Measurements from ENCODE around the gene FAM168A. TPM values are rescaled to one million over a fixed set of nuclear protein-coding genes. Genes with fewer than 3 reads are reported as not detected.

The FAM168A gene
- total RNA-seq, 4 donors from 2014 or later: 28.8 to 53.5 (median 30.6) TPM

DNA sequence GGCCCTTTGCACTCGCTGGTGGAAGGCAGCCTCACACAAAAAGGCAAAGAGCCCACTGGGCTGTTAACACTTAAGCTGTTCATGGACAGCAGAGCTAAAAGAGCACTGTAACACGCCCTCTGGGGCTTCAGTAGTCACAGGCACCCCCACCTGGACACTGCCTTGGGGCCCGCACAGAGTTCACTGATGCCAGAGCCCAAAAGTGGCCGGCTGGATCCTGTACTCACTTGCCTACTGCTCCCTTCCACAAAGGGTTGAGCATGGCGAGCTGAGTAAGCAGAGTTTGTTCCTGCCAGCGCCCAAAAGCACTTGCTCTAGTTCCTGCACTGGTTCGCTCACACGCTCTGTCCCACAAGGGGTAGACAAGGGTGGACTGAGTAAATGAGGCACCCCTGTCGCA lies 142.9 kb downstream of the FAM168A start:
- TF ChIP-seq POLR2A (IDR thresholded peaks at IDR 0.05): no peak
- TF ChIP-seq, protein P1, sequence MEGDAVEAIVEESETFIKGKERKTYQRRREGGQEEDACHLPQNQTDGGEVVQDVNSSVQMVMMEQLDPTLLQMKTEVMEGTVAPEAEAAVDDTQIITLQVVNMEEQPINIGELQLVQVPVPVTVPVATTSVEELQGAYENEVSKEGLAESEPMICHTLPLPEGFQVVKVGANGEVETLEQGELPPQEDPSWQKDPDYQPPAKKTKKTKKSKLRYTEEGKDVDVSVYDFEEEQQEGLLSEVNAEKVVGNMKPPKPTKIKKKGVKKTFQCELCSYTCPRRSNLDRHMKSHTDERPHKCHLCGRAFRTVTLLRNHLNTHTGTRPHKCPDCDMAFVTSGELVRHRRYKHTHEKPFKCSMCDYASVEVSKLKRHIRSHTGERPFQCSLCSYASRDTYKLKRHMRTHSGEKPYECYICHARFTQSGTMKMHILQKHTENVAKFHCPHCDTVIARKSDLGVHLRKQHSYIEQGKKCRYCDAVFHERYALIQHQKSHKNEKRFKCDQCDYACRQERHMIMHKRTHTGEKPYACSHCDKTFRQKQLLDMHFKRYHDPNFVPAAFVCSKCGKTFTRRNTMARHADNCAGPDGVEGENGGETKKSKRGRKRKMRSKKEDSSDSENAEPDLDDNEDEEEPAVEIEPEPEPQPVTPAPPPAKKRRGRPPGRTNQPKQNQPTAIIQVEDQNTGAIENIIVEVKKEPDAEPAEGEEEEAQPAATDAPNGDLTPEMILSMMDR (IDR thresholded peaks at IDR 0.05): no peak
- no peak for TF ChIP-seq EP300 (IDR thresholded peaks at IDR 0.05)
- Histone ChIP-seq H3K36me3 (peaks cover 0 to 9% (median 0%) of the 10 kb centered on the region in 3 donors), H3K27ac (no peak overlapping the region), H3K9me3 (no peaks in the 10 kb centered on the region), H3K4me3 (no peak overlapping the region), H3K4me1 (peaks cover 0 to 5% (median 0%) of the 10 kb centered on the region in 4 donors), H3K27me3 (no peaks in the 10 kb centered on the region)
- 90 to 93% methylated on average over 8 to 9 of the region's 9 CpGs for WGBS, 2 donors
- no peak for DNase-seq (ENCODE audit: low spot score in 2 of 2)

DNA sequence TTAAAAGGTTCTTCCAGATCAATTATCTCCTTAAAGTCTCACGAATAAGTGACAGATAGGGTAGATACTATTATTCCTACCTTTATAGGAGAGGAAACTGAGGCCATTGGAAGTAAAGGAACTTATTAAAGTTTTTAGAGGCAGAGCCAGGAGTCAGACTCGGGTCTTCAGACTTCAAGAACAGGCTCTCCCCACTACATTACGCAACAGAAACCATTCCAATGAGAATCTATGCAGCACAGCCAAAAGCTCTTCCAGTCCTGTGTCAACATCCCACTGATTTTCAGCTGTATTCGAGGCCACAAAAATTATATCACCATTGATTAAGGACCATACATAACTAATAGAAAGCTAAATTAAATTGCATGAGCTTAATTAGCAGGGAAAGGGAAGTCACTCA lies 144.3 kb downstream of the FAM168A start:
- Histone ChIP-seq H3K27ac (no peak overlapping the region), H3K27me3 (no peaks in the 10 kb centered on the region), H3K9me3 (no peaks in the 10 kb centered on the region), H3K4me3 (no peak overlapping the region), H3K36me3 (peaks cover 0 to 9% (median 0%) of the 10 kb centered on the region in 3 donors), H3K4me1 (peaks cover 0 to 5% (median 0%) of the 10 kb centered on the region in 4 donors)
- WGBS, 2 donors: 78 to 80% methylated on average over 4 of the region's 4 CpGs
- TF ChIP-seq POLR2A (IDR thresholded peaks at IDR 0.05) (no peak), EP300 (IDR thresholded peaks at IDR 0.05) (no peak)
- TF ChIP-seq, protein P1 (IDR thresholded peaks at IDR 0.05): no peak
- no peak for DNase-seq (ENCODE audit: low spot score in 2 of 2)

DNA sequence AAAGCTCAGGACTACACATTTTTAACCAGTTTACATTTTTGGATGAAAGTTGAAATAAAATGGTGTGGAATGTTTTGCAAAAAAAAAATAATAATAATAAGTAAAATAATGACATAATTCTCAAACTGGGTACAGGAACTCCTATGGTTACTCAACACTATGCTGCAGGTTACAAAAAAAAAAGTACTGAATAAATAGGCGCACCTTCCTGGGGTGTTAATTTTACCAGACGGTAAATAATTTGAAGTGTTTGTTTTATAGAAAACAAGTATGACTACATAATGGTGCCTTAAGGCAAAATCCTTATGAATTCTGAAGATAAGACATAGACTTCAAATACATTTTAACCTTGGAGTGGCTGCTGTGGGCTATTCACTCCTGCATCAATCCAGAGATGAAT lies 145.2 kb downstream of the FAM168A start:
- 93 to 97% methylated on average over 2 of the region's 2 CpGs for WGBS, 2 donors
- no peak for DNase-seq (ENCODE audit: low spot score in 2 of 2)
- H3K4me3 ChIP-seq: no peak overlapping the region
- H3K36me3 ChIP-seq: peaks cover 0 to 9% (median 0%) of the 10 kb centered on the region in 3 donors
- no peaks in the 10 kb centered on the region for H3K9me3 ChIP-seq
- TF ChIP-seq, protein P1 (IDR thresholded peaks at IDR 0.05): no peak
- TF ChIP-seq EP300 (IDR thresholded peaks at IDR 0.05) (no peak), POLR2A (IDR thresholded peaks at IDR 0.05) (no peak)
- H3K27ac ChIP-seq: no peak overlapping the region
- H3K27me3 ChIP-seq: no peaks in the 10 kb centered on the region
- peaks cover 0 to 5% (median 0%) of the 10 kb centered on the region in 4 donors for H3K4me1 ChIP-seq

DNA sequence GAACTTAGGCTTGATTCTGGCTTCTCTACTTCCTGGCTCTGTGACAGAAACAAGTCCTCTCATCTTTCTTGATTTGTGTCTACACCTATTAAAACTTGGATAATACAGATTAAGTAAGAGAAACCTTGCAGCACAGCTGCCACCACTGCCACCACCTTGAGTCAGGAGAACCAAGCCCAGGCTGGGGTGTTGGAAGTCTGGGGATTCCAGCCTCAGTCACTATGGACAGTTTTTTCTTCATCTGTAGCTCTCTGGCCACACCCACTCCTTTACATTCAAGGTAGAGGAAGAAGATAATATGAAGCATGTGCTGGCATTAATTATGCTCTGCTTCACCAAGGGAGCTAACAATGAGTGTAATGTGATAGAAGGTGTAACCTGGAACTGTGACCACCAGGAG lies 146.0 kb downstream of the FAM168A start:
- H3K36me3 ChIP-seq: peaks cover 0 to 9% (median 0%) of the 10 kb centered on the region in 3 donors
- H3K4me1 ChIP-seq: peaks cover 0 to 5% (median 0%) of the 10 kb centered on the region in 4 donors
- no peak overlapping the region for H3K4me3 ChIP-seq
- TF ChIP-seq, protein P1 (IDR thresholded peaks at IDR 0.05): no peak
- no peak for DNase-seq (ENCODE audit: low spot score in 2 of 2)
- no peak overlapping the region for H3K27ac ChIP-seq
- no peaks in the 10 kb centered on the region for H3K9me3 ChIP-seq
- H3K27me3 ChIP-seq: no peaks in the 10 kb centered on the region

DNA sequence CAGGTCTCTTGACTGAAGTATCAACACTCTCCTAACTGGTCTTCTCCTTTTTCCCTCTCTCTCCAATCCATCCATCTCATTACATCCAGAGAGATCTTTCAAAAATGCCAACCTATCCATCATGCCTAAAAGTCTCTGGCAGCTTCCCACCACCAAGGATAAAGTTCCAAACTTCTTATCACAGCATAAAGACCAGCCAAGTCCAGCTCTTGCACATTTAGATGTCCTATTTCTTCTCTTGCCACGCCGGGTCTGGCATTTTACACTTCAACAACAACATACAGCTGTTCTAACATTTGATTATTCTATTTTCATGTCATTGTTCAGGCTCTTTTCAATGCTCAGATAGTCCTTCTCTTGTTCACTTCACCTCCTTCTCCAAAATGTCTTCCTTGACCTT lies 151.1 kb downstream of the FAM168A start:
- Histone ChIP-seq H3K4me3 (no peak overlapping the region), H3K9me3 (no peaks in the 10 kb centered on the region), H3K36me3 (no peaks in the 10 kb centered on the region), H3K27ac (no peak overlapping the region), H3K27me3 (no peaks in the 10 kb centered on the region), H3K4me1 (peaks cover 0 to 4% (median 0%) of the 10 kb centered on the region in 4 donors)
- TF ChIP-seq POLR2A (IDR thresholded peaks at IDR 0.05) (no peak), EP300 (IDR thresholded peaks at IDR 0.05) (no peak)
- TF ChIP-seq, protein P1 (IDR thresholded peaks at IDR 0.05): no peak
- 93 to 97% methylated on average over 2 of the region's 2 CpGs for WGBS, 2 donors
- DNase-seq (ENCODE audit: low spot score in 2 of 2): no peak

All from tibial nerve (tissue), 4 donors.